NCI-H2171 (cell line): Measurements from ENCODE around the gene TMEM222.
"Not testable (repeated sequence)": the region's sequence is repeated elsewhere in the genome, so short reads cannot be mapped to it uniquely, and the experiment has no call there.

Experiments
- DNase-seq: peaks from one replicate; lab custom pipeline; 2025; lab: John Stamatoyannopoulos, UW

Gene TMEM222

GRCh38 chr1:27321813-27322568 is at the start of gene TMEM222:
Gene TMEM222 (plus strand): TSS chr1:27322163. CDS start chr1:27322198, 35 bp downstream.
- peak; percentile 97 for DNase-seq

- DNase-seq, result no peak
Observed at GRCh38 chr1:27274204-27274603, 47.8 kb upstream of the TMEM222 start.

- no peak for DNase-seq
Observed at GRCh38 chr1:27275696-27276095, 46.3 kb upstream of the TMEM222 start.

GRCh38 chr1:27284425-27285273 is 37.3 kb upstream of the TMEM222 start:
- peak; percentile 82 for DNase-seq

- DNase-seq, result no peak
Observed at GRCh38 chr1:27285274-27285660, 36.7 kb upstream of the TMEM222 start.

GRCh38 chr1:27285821-27286220 is 36.1 kb upstream of the TMEM222 start:
- DNase-seq, result not testable (repeated sequence)

- not testable (repeated sequence) for DNase-seq
Observed at GRCh38 chr1:27289125-27289524, 32.8 kb upstream of the TMEM222 start.

- DNase-seq, result no peak
Observed at GRCh38 chr1:27290581-27290980, 31.4 kb upstream of the TMEM222 start.

GRCh38 chr1:27292106-27292505 is 29.9 kb upstream of the TMEM222 start:
- no peak for DNase-seq

GRCh38 chr1:27293915-27294314 is 28.0 kb upstream of the TMEM222 start:
- DNase-seq, result no peak

GRCh38 chr1:27296773-27297291 is 25.1 kb upstream of the TMEM222 start:
- peak; percentile 47 for DNase-seq

GRCh38 chr1:27297903-27298302 is 24.1 kb upstream of the TMEM222 start:
- DNase-seq, result no peak

GRCh38 chr1:27298632-27299384 is 23.2 kb upstream of the TMEM222 start:
- no peak for DNase-seq

- DNase-seq, result no peak
Observed at GRCh38 chr1:27299385-27300271, 22.3 kb upstream of the TMEM222 start.

GRCh38 chr1:27300341-27301051 is 21.5 kb upstream of the TMEM222 start:
- DNase-seq, result peak; percentile 86

GRCh38 chr1:27301052-27301422 is 20.9 kb upstream of the TMEM222 start:
- no peak for DNase-seq

- no peak for DNase-seq
Observed at GRCh38 chr1:27301582-27302199, 20.3 kb upstream of the TMEM222 start.

- DNase-seq, result no peak
Observed at GRCh38 chr1:27302612-27303011, 19.4 kb upstream of the TMEM222 start.

GRCh38 chr1:27303509-27303908 is 18.5 kb upstream of the TMEM222 start:
- DNase-seq, result no peak

- DNase-seq, result no peak
Observed at GRCh38 chr1:27306071-27306470, 15.9 kb upstream of the TMEM222 start.
